ENCODE measurements around the gene NIT2. TPM values are rescaled to one million over a fixed set of nuclear protein-coding genes. Genes with fewer than 3 reads are reported as not detected.
"Not testable (repeated sequence)": the region's sequence is repeated elsewhere in the genome, so short reads cannot be mapped to it uniquely, and the experiment has no call there.

Gene NIT2
- total RNA-seq, 1 donor from 2014 or later: 20.3 TPM

GRCh38 chr3:100336229-100336628, 1.7 kb downstream of the NIT2 start:
- DNase-seq (ENCODE audit: extremely low read depth, low read depth, low spot score): not testable (repeated sequence)

- no peak for DNase-seq (ENCODE audit: extremely low read depth, low read depth, low spot score)
Observed at GRCh38 chr3:100338911-100339310, 4.4 kb downstream of the NIT2 start.

DNA sequence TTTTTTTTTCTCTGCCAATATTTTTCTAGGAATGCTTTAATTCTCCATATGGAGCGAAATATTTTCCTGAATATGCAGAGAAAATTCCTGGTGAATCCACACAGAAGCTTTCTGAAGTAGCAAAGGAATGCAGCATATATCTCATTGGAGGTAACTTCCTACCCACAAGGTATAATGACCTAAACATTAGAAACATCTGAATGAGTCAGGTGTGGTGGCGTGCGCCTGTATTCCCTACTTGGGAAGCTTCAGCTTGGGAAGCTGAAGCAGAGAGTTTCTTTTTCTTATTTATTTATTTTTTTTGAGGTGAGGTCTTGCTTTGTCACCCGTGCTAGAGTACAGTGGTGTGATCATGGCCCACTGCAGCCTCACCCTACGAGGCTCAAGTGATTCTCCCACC, 5.2 kb downstream of the NIT2 start:
- no peak for DNase-seq (ENCODE audit: extremely low read depth, low read depth, low spot score)

GRCh38 chr3:100340527-100340926, 6.0 kb downstream of the NIT2 start:
- DNase-seq (ENCODE audit: extremely low read depth, low read depth, low spot score): no peak

DNA sequence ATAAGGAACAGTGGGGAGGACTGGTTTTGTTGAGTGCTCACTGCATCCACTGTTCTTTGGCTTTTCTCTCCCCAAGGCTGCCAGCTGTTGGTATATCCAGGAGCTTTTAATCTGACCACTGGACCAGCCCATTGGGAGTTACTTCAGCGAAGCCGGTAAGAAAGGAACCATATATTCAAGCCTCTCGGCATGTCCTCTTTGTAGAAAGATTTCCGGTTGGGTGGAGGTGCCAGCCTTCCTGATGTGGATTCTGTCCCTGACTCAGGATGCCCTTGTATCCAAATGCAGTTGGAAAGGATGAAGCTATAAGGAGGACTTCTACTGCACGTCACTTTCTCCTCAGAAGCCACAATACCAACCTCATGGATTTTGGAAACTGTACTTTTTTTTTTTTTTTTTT, 14.2 kb downstream of the NIT2 start:
- no peak for DNase-seq (ENCODE audit: extremely low read depth, low read depth, low spot score)

DNA sequence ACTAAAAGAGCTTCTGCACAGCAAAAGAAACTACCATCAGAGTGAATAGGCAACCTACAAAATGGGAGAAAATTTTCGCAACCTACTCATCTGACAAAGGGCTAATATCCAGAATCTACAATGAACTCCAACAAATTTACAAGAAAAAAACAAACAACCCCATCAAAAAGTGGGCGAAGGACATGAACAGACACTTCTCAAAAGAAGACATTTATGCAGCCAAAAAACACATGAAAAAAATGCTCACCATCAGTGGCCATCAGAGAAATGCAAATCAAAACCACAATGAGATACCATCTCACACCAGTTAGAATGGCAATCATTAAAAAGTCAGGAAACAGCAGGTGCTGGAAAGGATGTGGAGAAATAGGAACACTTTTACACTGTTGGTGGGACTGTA, 17.2 kb downstream of the NIT2 start:
- DNase-seq (ENCODE audit: extremely low read depth, low read depth, low spot score): not testable (repeated sequence)

DNA sequence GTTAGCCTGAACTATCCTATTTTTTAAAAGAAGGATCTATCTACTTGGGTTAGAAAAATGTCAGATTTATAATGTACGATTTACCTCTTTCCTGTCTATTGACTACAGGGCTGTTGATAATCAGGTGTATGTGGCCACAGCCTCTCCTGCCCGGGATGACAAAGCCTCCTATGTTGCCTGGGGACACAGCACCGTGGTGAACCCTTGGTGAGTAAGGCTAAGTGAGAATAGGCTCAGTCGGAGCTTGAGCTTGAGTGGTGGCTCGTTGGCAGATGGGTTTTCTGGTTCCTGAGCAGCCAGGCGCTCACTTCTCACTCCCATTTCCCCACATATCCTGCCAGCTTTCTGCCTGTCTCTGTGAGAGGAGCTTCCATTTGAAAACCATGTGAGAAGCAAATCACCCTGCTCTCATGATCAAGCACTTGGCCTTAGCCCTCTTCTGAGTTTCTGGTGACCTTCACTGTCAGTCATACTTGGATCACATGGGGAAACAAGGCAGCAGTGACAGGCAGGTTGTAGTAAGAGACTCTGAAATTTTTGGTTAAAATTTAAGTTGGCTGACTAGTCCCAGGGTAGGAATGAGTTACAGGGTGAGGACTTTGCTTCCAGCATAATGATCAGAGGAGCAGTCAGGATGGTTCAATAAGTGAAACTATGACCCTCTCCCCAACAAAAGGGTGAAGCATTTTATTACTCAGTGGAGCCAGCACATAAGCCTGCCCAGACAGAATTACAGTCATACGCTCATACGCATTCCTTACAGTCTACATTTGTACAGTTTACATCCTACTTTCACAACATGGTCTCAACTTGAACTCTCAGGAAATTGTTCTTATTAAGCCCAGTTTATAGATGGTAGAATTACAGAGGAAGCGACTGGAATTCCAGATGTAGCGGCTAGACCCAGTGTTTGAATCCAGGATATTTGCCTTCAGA, 18.0 kb downstream of the NIT2 start:
- DNase-seq (ENCODE audit: extremely low read depth, low read depth, low spot score): no peak

DNA sequence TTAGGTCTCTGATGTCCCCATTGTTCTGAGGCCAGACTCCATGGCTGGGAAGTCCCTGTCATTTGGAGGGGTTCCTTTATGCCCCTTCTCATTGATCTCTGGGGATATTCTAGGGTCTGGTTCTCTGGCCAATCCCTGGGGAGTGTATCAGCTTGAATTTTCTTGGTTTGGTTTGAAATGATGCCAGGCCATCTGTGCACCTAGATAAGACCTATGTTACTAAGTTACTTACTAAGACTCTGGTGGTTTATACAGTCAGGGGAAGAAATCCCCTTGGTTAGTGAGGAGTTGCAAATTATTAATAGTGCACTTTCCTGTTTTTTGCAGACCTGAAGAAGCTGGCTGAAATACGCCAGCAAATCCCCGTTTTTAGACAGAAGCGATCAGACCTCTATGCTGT, 20.3 kb downstream of the NIT2 start:
- no peak for DNase-seq (ENCODE audit: extremely low read depth, low read depth, low spot score)

- no peak for DNase-seq (ENCODE audit: extremely low read depth, low read depth, low spot score)
Observed at GRCh38 chr3:100358413-100358812, 23.9 kb downstream of the NIT2 start.

GRCh38 chr3:100359035-100359434, 24.5 kb downstream of the NIT2 start:
- no peak for DNase-seq (ENCODE audit: extremely low read depth, low read depth, low spot score)

DNA sequence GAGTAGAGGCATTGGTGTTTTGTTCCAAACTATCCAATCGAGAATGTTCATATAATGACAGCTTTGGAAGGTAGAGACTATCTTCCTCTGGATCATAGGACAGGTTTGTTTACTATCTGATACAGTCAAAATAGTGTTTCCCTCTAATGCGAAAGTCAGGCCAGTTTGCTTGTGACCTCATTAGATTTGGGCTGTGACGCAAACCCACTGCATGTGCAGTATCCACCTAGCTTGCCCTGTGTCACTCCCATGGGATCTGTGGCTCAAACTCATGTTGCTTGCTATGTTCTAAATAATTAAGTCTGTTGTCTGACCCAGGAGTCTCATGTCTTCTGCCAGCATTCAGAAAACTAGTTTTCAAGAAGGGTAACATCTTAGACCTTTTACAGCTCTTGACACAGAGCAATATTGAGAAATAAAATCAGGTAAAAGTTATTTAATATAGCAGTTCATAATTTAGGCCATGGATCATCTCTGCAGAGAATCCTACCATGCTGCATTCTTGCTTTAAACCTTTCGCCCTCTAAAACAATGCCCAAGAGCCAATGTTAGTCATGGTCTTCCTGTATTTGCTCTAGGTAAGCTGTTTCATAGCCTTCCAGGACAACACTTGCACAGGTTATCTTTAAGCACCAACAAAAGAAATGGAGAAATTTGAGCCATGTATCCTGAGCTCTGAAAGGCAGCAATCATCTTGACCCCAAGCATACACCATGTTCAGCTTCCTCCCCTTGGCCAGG, 26.4 kb downstream of the NIT2 start:
- DNase-seq (ENCODE audit: extremely low read depth, low read depth, low spot score): no peak

GRCh38 chr3:100361897-100362296, 27.3 kb downstream of the NIT2 start:
- DNase-seq (ENCODE audit: extremely low read depth, low read depth, low spot score): no peak

DNA sequence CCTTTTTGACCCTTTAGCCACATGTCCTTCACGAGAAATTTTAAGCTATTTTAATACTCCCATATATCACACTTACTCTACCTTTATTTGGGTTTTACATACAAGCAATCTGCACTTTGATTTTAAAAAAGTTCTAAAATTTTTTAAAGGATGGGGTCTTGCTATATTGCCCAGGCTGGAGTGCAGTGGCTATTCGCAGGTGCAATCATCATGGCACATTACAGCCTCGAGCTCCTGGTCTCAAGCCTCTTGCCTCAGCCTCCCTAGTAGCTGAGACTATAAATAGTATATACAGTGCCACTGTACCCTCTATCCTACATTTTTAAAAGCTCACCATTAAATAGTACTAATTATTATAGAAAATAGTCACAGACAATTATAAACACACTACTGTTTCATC, 29.9 kb downstream of the NIT2 start:
- no peak for DNase-seq (ENCODE audit: extremely low read depth, low read depth, low spot score)

DNA sequence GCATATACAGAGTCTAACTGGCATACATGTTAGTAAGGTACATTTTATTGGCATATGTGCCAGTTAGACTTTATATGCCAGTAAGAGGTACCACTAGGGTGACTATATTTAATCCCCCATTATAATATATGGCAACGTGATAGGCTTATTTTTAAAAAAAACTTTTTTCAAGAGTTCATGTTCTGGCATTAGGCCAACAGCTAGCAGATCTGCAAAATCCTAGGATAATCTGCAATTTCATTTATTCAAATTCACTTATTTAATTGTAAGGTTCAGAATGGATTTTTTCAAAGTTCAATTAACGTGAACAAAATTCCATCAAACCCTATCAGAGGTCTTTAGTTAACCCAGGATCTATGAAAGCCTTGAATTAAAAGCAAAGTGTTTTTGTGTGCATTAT, 31.9 kb downstream of the NIT2 start:
- no peak for DNase-seq (ENCODE audit: extremely low read depth, low read depth, low spot score)

DNA sequence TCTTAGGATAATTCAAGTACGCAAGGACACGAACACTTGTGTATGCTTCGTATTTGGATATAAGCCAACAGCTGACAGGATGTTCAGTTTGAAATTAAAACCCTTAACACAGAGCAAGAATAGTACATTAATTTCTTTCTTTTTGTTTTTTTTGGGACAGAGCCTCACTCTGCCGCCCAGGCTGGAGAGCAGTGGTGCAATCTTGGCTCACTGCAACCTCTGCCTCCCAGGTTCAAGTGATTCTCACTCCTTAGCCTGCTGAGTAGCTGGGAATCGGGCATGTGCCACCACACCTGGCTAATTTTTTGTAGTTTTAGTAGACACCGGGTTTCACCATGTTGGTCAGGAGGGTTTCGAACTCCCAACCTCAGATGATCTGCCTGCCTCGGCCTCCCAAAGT, 33.9 kb downstream of the NIT2 start:
- no peak for DNase-seq (ENCODE audit: extremely low read depth, low read depth, low spot score)

DNA sequence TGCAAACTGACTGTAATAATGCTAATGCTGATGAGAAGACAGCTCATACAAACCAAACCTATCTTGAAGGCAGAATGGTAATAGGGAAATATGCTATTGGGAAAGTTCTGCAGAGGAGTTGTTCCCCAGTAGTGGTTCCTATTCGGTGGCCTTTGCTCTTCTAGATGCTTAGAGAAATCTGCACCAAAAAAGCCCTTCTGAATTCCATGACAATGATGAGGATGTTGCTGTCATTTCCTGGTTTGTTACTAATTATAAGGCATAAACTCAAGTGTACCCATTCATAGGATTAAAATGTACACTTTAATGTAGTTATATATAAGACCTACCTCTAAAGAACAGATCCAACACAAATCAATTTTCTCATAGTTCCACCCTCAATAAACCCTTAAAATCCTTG, 36.2 kb downstream of the NIT2 start:
- no peak for DNase-seq (ENCODE audit: extremely low read depth, low read depth, low spot score)

GRCh38 chr3:100374521-100374920, 40.0 kb downstream of the NIT2 start:
- no peak for DNase-seq (ENCODE audit: extremely low read depth, low read depth, low spot score)

DNA sequence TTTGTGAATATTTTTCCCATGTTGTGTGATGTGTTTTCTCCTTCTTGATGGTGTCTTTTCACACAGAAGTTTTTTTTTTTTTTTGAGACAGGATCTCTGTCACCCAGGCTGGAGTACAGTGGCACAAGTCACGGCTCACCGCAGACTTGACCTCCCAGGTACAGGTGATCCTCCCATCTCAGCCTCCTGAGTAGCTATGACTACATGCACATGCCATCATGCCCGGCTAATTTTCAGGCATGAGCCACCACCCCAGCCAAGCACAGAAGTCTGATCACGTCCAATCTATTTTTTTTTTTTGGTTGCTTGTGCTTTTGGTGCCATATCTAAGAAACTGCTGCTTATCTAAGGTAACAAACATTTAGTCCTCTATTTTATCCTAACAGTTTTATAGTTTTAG, 41.7 kb downstream of the NIT2 start:
- DNase-seq (ENCODE audit: extremely low read depth, low read depth, low spot score): no peak

- no peak for DNase-seq (ENCODE audit: extremely low read depth, low read depth, low spot score)
Observed at GRCh38 chr3:100384733-100385525, 50.4 kb downstream of the NIT2 start.

- no peak for DNase-seq (ENCODE audit: extremely low read depth, low read depth, low spot score)
Observed at GRCh38 chr3:100386437-100387074, 52.0 kb downstream of the NIT2 start.

GRCh38 chr3:100389025-100389424, 54.5 kb downstream of the NIT2 start:
- no peak for DNase-seq (ENCODE audit: extremely low read depth, low read depth, low spot score)

Measured in glomerular endothelial cell (primary cell).